Astrocyte (in vitro differentiated cells and primary cell): Measurements from ENCODE around the gene CMSS1. TPM values are rescaled to one million over a fixed set of nuclear protein-coding genes. Genes with fewer than 3 reads are reported as not detected.
A peak's percentile ranks its signal among the peaks of the same experiment; 100 is the strongest.

Experiments
- DNase-seq: peaks from one replicate; pipeline ENCODE4 v3.0.0-alpha.2; 2010; ENCODE audit warnings: low read depth
- FAIRE-seq: peaks from 2 replicates; lab custom pipeline; 2011; peaks lifted over from hg19 to GRCh38; lab: Jason Lieb, UNC
- H2AFZ ChIP-seq: 2 replicates; pipeline ENCODE4 v1.6.0; 2012; ENCODE audit warnings: low read depth, low read length, inconsistent platforms
- H3K27ac ChIP-seq: 2 replicates; pipeline ENCODE4 v1.5.1; 2011; ENCODE audit warnings: low read depth, low read length, inconsistent platforms
- H3K27me3 ChIP-seq: 2 replicates; pipeline ENCODE4 v1.6.0; 2011; ENCODE audit warnings: low read length, inconsistent platforms; ENCODE audit not compliant: insufficient read depth
- H3K36me3 ChIP-seq: 2 replicates; pipeline ENCODE4 v1.5.1; 2011; ENCODE audit warnings: low read length, inconsistent platforms; ENCODE audit not compliant: insufficient read depth
- H3K4me1 ChIP-seq: 2 replicates; pipeline ENCODE4 v1.5.1; 2011; ENCODE audit warnings: low read length, inconsistent platforms; ENCODE audit not compliant: insufficient read depth
- H3K4me2 ChIP-seq: 2 replicates; pipeline ENCODE4 v1.6.0; 2012; ENCODE audit warnings: low read length, inconsistent platforms
- H3K4me3 ChIP-seq: 2 replicates; pipeline ENCODE4 v1.5.1; 2011; ENCODE audit warnings: low read depth, mild to moderate bottlenecking, low read length, inconsistent platforms; ENCODE audit not compliant: insufficient read depth
- H3K79me2 ChIP-seq: 2 replicates; pipeline ENCODE4 v1.6.0; 2012; ENCODE audit warnings: mild to moderate bottlenecking, low read length, inconsistent platforms; ENCODE audit not compliant: insufficient read depth
- H3K9ac ChIP-seq: 2 replicates; pipeline ENCODE4 v1.6.0; 2012; ENCODE audit warnings: mild to moderate bottlenecking, low read length, inconsistent platforms
- H3K9me3 ChIP-seq: 2 replicates; pipeline ENCODE4 v1.5.1; 2012; ENCODE audit warnings: low read depth, mild to moderate bottlenecking, low read length, inconsistent platforms; ENCODE audit not compliant: insufficient read depth
- H4K20me1 ChIP-seq: 2 replicates; pipeline ENCODE4 v1.6.0; 2012; ENCODE audit warnings: low read length, inconsistent platforms; ENCODE audit not compliant: insufficient read depth
- H3K27ac Mint-ChIP-seq: one replicate; pipeline ENCODE4 v1.8.0; 2021; ENCODE audit warnings: mild to moderate bottlenecking, mixed read lengths; ENCODE audit not compliant: unreplicated experiment
- H3K27me3 Mint-ChIP-seq: one replicate; pipeline ENCODE4 v1.8.0; 2021; ENCODE audit warnings: low read depth, mixed read lengths; ENCODE audit not compliant: unreplicated experiment
- H3K36me3 Mint-ChIP-seq: one replicate; pipeline ENCODE4 v1.8.0; 2021; ENCODE audit warnings: low read depth, mixed read lengths; ENCODE audit not compliant: unreplicated experiment
- H3K4me1 Mint-ChIP-seq: one replicate; pipeline ENCODE4 v1.8.0; 2021; ENCODE audit warnings: low read depth, mixed read lengths; ENCODE audit not compliant: unreplicated experiment
- H3K4me3 Mint-ChIP-seq: one replicate; pipeline ENCODE4 v1.8.0; 2021; ENCODE audit warnings: mild to moderate bottlenecking, moderate library complexity, mixed read lengths; ENCODE audit not compliant: unreplicated experiment
- H3K9me3 Mint-ChIP-seq: one replicate; pipeline ENCODE4 v1.8.0; 2021; ENCODE audit warnings: mild to moderate bottlenecking, mixed read lengths; ENCODE audit not compliant: unreplicated experiment
- CTCF ChIP-seq: IDR thresholded peaks from 2 replicates; pipeline ENCODE4 v1.5.1; 2011; ENCODE audit warnings: low read depth, mild to moderate bottlenecking, inconsistent platforms, low read length, moderate library complexity; ENCODE audit not compliant: insufficient read depth
- EZH2 ChIP-seq: IDR thresholded peaks from 2 replicates; pipeline ENCODE4 v1.6.1; 2012; ENCODE audit warnings: mild to moderate bottlenecking, low read length, inconsistent platforms; ENCODE audit not compliant: insufficient read depth
- total RNA-seq: library from RNA; stranded (reverse); gene quantifications from 2 replicates; pipeline ENCODE4 v1.2.1, GENCODE V29; 2021

Gene CMSS1
- total RNA-seq, 1 donor from 2014 or later = 12.5 TPM

GRCh38 chr3:99984139-99984538 is 166.5 kb downstream of the CMSS1 start:
- H3K4me1 Mint-ChIP-seq = no peaks in the 10 kb centered on the region
- FAIRE-seq (no peak), DNase-seq (peak; percentile 51)
- no peaks in the 10 kb centered on the region for H3K36me3 Mint-ChIP-seq
- Histone ChIP-seq H3K27me3 (no peaks in the 10 kb centered on the region), H3K4me1 (no peaks in the 10 kb centered on the region), H3K27ac (no peak overlapping the region), H3K36me3 (no peaks in the 10 kb centered on the region), H3K4me3 (no peak overlapping the region), H3K4me2 (no peak overlapping the region), H4K20me1 (no peaks in the 10 kb centered on the region), H3K9me3 (no peaks in the 10 kb centered on the region), H2AFZ (no peak overlapping the region), H3K79me2 (no peaks in the 10 kb centered on the region), H3K9ac (no peak overlapping the region)
- no peaks in the 10 kb centered on the region for H3K27me3 Mint-ChIP-seq
- H3K9me3 Mint-ChIP-seq = no peaks in the 10 kb centered on the region
- H3K4me3 Mint-ChIP-seq = no peak overlapping the region
- TF ChIP-seq EZH2 (no peak), CTCF (no peak)
- no peak overlapping the region for H3K27ac Mint-ChIP-seq

DNA sequence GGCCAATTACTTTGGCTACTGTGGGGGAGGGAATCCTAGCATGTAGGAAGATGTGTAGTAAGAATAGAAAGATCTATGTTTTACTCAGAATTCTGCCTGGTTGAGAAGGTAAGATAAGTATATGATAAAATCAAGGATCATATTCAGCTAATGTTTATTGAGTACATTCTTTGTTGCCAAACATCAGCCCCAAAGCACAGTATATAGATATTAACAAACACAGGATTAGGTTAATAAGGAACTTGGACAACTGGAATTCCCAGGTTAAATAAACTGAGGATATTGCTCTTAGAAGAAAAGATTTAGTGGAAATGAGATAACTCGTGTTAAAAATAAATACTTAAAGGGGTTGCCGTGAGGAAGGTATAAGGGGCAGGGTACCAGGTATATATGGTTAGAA is 167.0 kb downstream of the CMSS1 start:
- Histone ChIP-seq H4K20me1 (no peaks in the 10 kb centered on the region), H3K36me3 (no peaks in the 10 kb centered on the region), H3K4me2 (no peak overlapping the region), H3K79me2 (no peaks in the 10 kb centered on the region), H3K9me3 (no peaks in the 10 kb centered on the region), H2AFZ (no peak overlapping the region), H3K27me3 (no peaks in the 10 kb centered on the region), H3K27ac (no peak overlapping the region), H3K4me1 (no peaks in the 10 kb centered on the region), H3K9ac (no peak overlapping the region), H3K4me3 (no peak overlapping the region)
- no peak overlapping the region for H3K4me3 Mint-ChIP-seq
- DNase-seq = no peak
- no peaks in the 10 kb centered on the region for H3K4me1 Mint-ChIP-seq
- no peaks in the 10 kb centered on the region for H3K36me3 Mint-ChIP-seq
- no peaks in the 10 kb centered on the region for H3K9me3 Mint-ChIP-seq
- no peak for TF ChIP-seq EZH2
- FAIRE-seq = no peak
- no peaks in the 10 kb centered on the region for H3K27me3 Mint-ChIP-seq
- H3K27ac Mint-ChIP-seq = no peak overlapping the region

DNA sequence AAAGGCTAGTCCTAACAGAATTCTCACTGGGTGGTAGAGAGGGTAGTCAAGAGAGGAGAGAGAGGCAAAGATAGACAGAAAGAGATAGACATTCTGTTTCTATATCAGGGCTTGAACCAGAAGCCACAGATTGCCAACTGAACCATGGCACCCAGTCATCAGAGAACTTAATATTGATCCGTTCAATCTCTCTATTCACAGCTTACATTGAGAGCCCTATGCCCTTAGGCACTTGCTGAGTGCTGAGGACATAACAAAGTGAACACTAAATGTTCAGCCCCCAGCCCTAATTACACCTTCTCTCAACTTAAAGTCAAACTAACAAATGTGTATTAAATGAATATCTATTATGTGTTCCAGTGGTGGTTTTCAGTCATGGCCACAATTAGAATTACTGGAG is 172.5 kb downstream of the CMSS1 start:
- Mint-ChIP-seq H3K4me1 (no peaks in the 10 kb centered on the region), H3K27me3 (no peaks in the 10 kb centered on the region), H3K27ac (no peak overlapping the region), H3K4me3 (no peak overlapping the region), H3K9me3 (peaks cover 11% of the 10 kb centered on the region), H3K36me3 (no peaks in the 10 kb centered on the region)
- H3K4me2 ChIP-seq = no peak overlapping the region
- no peak for FAIRE-seq
- H3K4me3 ChIP-seq = no peak overlapping the region
- no peaks in the 10 kb centered on the region for H3K4me1 ChIP-seq
- H3K27ac ChIP-seq = no peak overlapping the region
- H3K9me3 ChIP-seq = no peaks in the 10 kb centered on the region
- H2AFZ ChIP-seq = no peak overlapping the region
- H3K36me3 ChIP-seq = no peaks in the 10 kb centered on the region
- H3K9ac ChIP-seq = no peak overlapping the region
- TF ChIP-seq EZH2 = no peak
- no peak for TF ChIP-seq CTCF
- DNase-seq = no peak
- H3K79me2 ChIP-seq = no peaks in the 10 kb centered on the region
- H4K20me1 ChIP-seq = no peaks in the 10 kb centered on the region
- no peaks in the 10 kb centered on the region for H3K27me3 ChIP-seq
